Measurements from ENCODE around the gene GABRE.
"Not testable (repeated sequence)": the region's sequence is repeated elsewhere in the genome, so short reads cannot be mapped to it uniquely, and the experiment has no call there.

Gene GABRE

DNA sequence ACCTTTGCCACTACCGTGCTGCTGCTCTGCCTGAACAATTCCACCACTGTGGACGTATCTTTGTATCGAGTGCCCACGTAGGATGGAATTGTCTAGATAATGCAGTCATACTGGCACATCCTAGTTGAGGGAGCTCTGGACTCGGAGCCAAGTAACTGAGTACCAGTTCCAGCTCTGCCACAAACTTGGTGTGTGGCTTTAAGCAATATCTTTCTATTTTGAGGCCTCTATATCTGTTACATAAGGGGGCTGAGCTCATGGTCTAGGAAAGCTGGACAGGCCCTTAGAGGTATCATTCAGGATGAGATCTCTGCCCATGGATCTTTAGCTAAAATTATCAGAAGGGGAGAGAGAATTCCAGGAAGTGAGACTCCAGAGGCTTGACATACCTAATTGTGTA lies 12.4 kb downstream of the GABRE start:
- no peak for DNase-seq

DNA sequence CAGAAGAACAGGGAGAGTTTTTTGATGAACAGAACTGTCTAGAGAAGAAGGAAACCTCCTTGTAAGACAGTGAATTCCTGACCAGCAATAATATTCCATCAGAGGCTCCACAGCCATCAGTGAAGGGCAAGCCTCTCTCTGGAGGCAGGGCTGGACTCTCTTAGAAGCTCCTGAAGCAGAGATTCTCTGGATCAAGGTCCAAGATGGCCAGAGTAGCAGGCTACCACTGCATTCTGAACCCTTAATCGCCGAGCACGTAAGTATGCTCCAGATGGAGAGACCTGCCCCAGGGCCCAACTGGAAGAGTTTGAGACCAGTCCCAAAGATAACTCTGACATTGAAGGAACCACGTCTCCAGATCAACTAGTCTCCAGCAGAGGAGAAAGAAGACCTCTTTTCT lies 16.4 kb downstream of the GABRE start:
- DNase-seq = no peak

DNA sequence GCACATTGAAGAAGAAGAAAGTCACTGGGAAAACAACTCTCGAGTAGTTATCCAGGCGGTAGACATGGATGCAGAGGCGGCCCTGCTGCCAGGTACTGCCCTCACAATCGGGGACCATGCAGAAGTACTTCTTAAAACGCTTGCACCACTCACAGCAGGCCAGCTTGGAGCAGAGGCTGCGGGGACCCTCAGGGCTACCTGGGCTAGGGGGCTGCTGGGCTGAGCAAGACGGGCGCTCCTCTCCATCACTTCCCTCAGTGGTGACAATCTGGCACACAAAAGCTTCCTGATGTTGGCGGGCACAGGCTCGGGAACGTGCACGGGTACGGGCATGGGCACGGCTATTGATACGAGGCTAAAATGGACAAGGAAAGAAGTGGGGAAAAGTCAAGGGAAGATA lies 19.7 kb downstream of the GABRE start:
- DNase-seq = no peak

DNA sequence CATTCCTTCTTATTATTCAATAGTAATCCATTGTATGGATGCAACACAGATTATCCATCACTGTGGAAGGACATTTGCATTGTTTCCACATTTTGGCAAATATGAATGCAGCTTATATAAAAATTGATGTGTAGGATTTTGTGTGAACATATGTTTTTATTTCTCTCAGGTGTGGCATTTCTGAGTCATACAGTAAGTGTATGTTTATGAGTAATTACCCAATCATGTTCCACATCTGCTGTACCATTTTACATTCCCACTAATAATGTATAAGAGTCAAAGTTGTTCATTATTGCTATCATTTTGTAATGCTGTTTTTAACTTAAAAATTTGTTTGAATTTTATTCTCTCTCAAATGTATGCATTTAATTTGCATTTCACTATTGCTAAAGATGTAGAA lies 36.3 kb downstream of the GABRE start:
- DNase-seq = no peak

DNA sequence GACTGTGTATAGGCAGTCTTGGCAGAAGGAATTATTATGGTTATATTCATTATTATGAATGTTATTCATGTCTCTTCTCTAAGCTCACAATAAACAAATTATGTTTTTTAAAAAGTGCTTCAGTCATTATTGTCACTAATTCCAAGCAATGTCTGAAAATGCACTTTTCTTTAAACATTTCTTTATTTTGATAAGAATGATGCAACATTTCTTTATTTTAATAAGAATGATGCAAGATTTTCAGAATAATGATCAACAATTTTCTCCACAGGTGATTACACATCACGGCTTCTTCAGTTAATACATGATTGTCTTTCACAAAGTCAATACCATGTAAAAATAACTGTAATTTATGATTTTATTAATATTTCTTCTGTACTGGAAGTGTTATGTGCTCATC lies 39.1 kb downstream of the GABRE start:
- DNase-seq = no peak

DNA sequence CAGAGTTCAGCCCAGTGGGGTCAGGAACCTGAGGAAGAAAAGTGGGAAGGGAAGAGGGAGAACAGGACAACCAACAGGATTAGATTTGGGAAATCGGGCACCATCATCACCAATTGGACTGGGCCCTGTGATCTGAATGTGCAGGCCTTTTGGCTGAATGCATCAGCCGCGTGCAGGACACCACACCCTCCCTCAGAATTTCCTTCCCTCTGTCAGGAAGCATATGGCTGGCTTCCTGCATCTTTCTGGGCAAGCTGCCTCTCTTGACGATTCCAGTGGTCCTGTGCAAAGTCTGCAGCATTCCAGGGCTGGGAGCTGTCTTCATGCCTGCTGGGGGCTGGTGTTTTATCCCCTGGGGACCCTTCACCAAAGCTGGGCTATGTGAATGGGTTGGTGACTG lies 45.4 kb downstream of the GABRE start:
- DNase-seq = no peak

DNA sequence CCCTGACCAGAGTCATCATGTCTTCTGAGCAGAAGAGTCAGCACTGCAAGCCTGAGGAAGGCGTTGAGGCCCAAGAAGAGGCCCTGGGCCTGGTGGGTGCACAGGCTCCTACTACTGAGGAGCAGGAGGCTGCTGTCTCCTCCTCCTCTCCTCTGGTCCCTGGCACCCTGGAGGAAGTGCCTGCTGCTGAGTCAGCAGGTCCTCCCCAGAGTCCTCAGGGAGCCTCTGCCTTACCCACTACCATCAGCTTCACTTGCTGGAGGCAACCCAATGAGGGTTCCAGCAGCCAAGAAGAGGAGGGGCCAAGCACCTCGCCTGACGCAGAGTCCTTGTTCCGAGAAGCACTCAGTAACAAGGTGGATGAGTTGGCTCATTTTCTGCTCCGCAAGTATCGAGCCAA lies 50.8 kb downstream of the GABRE start:
- DNase-seq = no peak

DNA sequence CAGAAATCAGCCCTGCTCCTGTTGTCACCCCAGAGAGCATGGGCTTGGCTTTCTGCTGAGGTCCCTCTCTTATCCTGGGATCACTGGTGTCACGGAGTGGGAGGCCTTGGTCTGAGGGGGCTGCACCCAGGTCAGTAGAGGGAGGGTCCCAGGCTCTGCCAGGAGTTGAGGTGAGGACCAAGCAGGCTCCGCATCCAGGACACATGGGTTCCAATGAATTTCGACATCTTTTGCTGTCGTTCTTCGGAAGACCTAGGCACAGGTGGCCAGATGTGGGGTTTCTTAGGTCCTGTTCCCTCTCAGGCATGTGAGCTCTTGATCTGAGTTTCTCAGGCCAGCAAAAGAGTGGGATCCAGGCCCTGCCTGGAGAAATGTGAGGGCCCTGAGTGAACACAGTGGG lies 51.8 kb downstream of the GABRE start:
- DNase-seq = no peak

DNA sequence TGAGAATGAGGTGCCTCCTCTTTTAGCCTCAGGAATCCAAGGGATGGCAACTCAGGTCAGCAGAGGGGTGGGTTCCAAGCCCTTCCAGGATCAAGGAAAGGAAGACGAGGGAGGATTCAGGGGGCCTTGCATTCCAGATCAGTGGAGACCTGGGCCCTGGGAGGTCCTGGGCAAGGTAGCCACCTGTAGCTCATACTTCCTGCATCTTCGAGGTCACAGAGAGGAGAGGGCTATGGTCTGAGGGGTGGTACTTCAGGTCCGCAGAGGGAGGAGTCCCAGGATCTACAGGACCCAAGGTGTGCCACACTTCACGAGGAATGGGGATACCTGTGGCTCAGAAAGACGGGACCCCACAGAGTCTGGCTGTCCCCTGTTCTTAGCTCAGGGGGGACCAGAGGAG lies 52.6 kb downstream of the GABRE start:
- no peak for DNase-seq

DNA sequence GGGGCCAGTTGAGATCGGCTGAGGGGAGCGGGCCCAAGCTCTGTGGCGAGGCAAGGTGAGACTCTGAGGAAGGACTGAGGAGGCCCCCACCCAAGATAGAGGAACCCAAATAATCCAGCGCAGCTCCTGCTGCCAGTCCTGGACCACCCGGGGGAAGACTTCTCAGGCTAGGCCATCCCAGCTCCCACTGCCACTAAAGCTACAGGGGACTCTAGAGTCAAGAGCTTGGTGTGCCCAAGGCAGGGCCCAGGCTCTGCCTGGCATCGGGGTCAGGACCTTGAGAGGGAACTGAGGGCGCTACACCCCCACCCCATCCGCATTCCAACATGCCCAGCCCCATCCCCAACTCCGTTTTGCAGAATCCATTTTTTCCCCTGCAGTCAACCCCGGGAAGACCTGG lies 53.2 kb downstream of the GABRE start:
- no peak for DNase-seq

DNA sequence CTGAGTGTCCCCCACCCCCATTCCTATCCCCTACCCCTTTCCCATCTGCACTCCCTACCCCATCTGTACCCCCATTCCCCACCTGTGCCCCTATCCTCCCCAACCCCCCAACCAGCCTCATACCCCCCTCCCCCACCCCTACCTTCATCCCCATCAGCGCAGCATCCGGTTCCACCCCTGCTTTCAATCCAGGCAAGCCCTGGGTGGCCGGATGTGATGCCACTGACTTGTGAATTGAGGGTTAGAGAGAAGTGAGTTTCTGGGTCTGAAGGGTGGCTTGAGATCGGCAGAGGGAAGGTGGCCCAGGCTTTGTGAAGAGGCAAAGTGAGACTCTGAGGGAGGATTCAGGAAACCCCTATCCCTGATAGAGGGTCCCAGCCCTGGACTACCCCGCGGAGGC lies 53.9 kb downstream of the GABRE start:
- no peak for DNase-seq

DNA sequence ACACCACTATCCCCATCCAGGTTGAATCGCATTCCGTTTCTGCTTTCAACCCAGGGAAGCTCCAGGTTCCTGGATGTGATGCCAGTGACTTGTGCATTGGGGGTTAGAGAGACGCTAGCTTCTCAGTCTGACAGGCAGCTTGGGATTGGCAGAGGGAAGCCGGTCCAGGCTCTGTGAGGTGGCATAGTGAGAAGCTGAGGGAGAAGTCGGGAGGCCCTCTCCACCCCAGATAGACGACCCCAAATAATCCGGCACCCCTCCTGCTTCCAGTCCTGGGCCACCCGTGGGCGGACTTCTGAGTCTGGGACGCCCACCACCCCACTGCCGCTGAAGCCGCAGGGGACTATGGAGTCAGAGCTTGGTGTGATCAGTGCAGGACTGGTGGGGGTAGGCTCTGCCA lies 54.4 kb downstream of the GABRE start:
- no peak for DNase-seq

DNA sequence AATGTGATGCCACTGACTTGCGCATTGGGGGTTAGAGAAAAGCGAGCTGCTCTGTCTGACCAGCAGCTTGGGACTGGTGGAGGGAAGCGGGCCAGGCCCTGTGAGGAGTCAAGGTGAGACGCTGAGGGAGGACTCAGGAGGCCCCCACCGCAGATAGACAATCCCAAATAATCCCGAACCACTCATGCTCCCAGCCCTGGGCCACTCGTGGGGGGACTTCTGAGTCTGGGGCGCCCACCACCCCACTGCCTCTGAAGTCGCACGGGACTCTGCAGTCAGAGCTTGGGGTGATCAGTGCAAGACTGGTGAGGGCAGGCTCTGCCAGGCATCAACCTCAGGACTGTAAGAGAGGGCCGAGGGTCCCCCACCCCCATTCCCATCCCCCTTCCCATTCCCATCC lies 54.9 kb downstream of the GABRE start:
- no peak for DNase-seq

DNA sequence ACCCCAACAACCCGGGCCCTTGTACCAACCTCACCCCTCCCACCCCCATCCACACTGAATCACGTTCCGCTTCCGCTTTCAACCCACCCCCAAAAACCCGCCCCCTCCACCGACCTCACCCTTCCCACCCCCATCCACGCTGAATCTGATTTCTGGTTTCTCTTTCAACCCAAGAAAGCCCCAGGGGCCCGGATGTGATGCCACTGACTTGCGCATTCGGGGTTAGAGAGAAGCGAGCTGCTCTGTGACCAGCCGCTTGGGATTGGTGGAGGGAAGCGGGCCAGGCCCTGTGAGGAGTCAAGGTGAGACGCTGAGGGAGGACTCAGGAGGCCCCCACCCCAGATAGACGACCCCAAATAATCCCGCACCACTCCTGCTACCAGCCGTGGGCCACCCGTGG lies 55.7 kb downstream of the GABRE start:
- not testable (repeated sequence) for DNase-seq

DNA sequence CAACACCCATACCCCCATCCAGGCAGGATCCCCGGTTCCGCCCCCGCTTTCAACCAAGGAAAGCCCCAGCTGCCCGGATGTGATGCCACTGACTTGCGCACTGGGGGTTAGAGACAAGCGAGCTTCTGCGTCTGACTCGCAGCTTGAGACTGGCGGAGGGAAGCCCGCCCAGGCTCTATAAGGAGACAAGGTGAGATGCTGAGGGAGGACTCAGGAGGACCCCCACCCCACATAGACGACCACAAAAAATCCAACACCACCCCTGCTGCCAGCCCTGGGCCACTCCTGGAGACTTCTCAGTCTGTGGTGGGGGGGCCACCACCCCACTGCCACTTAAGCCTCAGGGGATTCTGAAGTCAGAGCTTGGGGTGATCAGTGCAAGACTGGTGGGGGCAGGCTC lies 61.7 kb downstream of the GABRE start, which contains the start of gene MAGEA4:
Gene MAGEA4 (plus strand): TSS at position 110 of the 400 bp plus-strand sequence. CDS start 10,776 bp downstream, outside the sequence.
- DNase-seq = peak; percentile 36 to 40

DNA sequence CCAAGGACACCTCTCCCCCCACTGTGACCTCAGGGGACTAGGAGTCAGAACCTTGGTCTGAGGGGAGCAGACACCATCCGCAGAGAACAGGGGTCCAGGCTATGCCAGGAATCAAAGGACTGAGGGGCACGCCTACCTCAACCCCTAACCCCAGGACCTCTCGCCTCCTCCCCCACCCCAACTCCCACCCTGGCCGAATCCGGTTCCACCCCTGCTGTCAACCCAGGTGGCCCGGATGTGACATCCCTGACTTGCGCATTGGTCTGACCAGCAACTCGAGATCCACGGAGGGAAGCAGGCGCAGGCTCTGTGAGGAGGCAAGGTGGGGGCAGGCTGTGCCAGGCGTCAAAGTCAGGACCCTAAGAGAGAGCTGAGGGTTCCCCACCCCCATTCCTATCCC lies 62.3 kb downstream of the GABRE start:
- peak in 1 of 2 experiments; percentile 38 for DNase-seq

DNA sequence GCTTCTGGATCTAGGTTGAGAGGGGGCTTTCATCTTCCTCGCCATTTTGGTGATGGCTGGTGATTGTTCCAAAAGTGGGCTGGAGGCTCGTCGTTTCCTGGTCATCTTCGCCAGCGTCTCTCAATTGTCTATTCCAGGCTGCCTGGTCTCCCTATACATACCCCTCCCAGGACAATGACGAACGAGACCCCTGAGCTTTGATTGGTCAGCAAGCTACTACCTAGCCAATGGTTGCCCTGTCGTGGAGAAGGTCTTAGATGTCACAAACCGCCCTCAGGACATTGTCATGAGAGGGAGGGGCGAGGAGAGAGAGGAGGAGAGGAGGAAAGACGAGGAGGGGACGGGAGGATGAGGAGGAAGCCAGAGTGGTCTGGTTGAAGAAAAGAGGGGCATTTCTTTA lies 69.5 kb downstream of the GABRE start:
- DNase-seq = no peak

Measured in SW 1271 (cell line).